HG02852 (cell line): ENCODE results near the gene LDB1.

Experiments used
- ATAC-seq: cut with Tn5 transposase; IDR thresholded peaks from one replicate; pipeline ENCODE4 v1.9.1; 2021; ENCODE audit warnings: mild to moderate bottlenecking, moderate library complexity; ENCODE audit not compliant: unreplicated experiment

The LDB1 gene

GRCh38 chr10:102113956-102114857, 6.0 kb downstream of the LDB1 start:
- peak; percentile 22 for ATAC-seq

- ATAC-seq = no peak
Measured at GRCh38 chr10:102113261-102113955, 6.8 kb downstream of the LDB1 start.

GRCh38 chr10:102112210-102112817, 7.9 kb downstream of the LDB1 start:
- no peak for ATAC-seq

GRCh38 chr10:102111276-102111675, 8.9 kb downstream of the LDB1 start:
- ATAC-seq = no peak

GRCh38 chr10:102109166-102110116, 10.7 kb downstream of the LDB1 start:
- no peak for ATAC-seq

GRCh38 chr10:102106998-102107397, 13.2 kb downstream of the LDB1 start:
- no peak for ATAC-seq

- ATAC-seq = no peak
Measured at GRCh38 chr10:102102421-102102820, 17.7 kb downstream of the LDB1 start.

GRCh38 chr10:102101152-102101551, 19.0 kb downstream of the LDB1 start:
- ATAC-seq = no peak

- ATAC-seq = no peak
Measured at GRCh38 chr10:102096449-102096848, 23.7 kb downstream of the LDB1 start.

GRCh38 chr10:102090772-102091171, 29.4 kb downstream of the LDB1 start:
- no peak for ATAC-seq

GRCh38 chr10:102086196-102086595, 34.0 kb downstream of the LDB1 start:
- ATAC-seq = no peak

GRCh38 chr10:102085336-102085735, 34.8 kb downstream of the LDB1 start:
- no peak for ATAC-seq

- ATAC-seq = no peak
Measured at GRCh38 chr10:102083541-102083940, 36.6 kb downstream of the LDB1 start.

- no peak for ATAC-seq
Measured at GRCh38 chr10:102072673-102073527, 47.3 kb downstream of the LDB1 start.

- no peak for ATAC-seq
Measured at GRCh38 chr10:102069071-102069470, 51.1 kb downstream of the LDB1 start.

GRCh38 chr10:102068216-102068615, 52.0 kb downstream of the LDB1 start:
- ATAC-seq = no peak

GRCh38 chr10:102067091-102067916, 52.9 kb downstream of the LDB1 start:
- no peak for ATAC-seq

GRCh38 chr10:102066399-102067088, 53.6 kb downstream of the LDB1 start:
- ATAC-seq = no peak
